AG09319 (cell line): ENCODE measurements around the gene MAD1L1.

Experiments
- DNase-seq: peaks from one replicate; pipeline ENCODE4 v3.0.0-alpha.2; 2010; ENCODE audit warnings: low read depth; ENCODE audit errors: extremely low read depth
- CTCF ChIP-seq: IDR thresholded peaks from 2 replicates; pipeline ENCODE4 v1.5.1; 2011; ENCODE audit warnings: low read depth, mild to moderate bottlenecking, inconsistent platforms, low read length, moderate library complexity

Gene MAD1L1

DNA sequence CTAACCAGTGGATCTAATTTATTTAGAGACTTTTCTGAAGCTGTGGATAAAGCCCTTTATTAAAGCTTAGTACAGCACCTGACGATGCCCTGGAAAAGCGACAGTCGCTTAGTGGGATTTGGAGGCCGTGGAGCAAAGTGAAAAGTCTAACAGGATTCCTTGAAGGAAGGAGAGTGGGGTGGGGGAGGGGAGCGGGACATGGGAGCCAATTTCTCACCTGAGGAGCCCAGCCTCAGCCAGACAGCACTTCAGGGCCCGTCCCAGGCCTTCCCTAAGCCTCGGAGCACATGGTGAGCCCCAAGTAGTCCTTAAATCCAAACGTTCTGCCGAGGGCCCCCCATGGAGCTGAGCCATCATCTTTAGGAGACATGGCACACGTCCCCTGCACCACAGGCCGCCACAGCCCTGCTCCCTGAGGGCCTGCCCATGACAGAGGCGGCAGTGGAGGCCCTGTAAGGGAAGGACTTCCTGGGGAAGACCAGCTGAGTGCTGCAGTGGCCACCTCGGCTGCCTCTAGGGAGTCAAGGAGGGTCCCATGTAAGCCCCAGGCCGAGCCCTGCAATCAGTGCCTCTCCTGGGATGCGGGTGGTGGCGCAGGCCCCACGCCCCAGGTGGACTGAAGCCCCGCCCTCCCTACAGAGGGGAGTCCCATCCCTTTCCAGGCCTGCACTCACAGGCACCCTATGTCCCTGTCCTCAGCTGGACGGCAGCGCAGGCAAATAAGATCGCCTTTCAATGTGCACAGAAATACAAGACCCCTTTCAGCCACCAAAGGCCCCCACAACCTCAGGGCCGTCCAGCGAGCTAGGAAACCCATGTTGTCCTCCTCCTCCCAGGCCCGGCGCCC is 187.0 kb downstream of the MAD1L1 start:
- no peak for TF ChIP-seq CTCF
- no peak for DNase-seq

DNA sequence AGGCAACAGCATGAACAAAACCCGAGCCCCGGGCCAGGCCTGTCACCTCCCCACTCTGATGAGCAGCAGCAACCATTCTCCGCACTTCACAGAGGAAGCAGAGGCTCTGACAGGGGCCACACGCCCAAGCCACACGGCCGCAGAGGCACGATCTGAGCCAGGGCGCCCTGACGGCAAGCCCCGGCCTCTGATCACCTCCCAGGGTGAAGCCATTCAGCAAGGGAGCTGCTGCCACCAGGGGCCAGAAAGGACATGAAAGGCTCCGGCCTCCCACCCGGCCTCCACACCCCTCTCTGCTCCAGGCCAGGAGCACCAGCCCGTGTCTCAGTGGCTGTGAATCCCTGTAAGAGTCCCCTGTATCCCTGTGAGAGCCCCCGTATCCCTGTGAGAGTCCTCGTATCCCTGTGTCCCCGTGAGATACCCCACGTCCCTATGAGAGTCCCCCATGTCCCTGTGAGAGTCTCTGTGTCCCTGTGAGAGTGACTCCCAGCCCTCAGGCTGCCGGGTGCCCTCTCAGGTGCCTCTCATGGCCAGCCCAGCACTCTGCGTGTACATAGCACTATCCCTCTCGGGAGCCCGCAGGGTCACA is 187.8 kb downstream of the MAD1L1 start:
- TF ChIP-seq CTCF, result no peak
- DNase-seq, result no peak

DNA sequence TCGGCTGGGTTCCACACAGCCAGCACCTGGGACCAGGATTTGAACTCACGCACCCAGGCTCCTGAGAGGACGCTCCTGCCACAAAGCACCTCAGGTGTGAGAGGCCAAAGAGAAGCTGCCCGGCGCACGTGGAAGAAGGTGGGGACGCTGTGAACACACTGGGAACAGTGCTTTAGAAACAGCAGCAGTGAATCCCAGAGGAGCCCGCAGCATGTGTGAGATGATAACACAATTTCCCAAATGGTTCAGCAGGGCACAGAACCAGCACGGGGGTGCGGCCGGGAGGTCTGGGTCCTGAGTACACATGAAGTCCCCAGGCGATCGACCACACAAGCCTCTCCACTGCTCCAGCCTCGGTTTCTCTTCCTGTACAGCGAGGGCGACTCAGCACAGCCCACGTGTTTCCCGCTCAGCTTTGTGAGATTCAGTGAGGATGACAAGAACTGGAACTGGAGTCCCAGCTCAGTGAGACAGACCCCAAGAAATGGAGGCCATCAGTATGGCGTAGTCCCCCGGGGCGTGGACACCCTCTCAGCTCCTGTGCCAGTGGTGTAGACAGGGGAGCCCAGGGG is 188.3 kb downstream of the MAD1L1 start:
- no peak for DNase-seq
- TF ChIP-seq CTCF, result no peak

DNA sequence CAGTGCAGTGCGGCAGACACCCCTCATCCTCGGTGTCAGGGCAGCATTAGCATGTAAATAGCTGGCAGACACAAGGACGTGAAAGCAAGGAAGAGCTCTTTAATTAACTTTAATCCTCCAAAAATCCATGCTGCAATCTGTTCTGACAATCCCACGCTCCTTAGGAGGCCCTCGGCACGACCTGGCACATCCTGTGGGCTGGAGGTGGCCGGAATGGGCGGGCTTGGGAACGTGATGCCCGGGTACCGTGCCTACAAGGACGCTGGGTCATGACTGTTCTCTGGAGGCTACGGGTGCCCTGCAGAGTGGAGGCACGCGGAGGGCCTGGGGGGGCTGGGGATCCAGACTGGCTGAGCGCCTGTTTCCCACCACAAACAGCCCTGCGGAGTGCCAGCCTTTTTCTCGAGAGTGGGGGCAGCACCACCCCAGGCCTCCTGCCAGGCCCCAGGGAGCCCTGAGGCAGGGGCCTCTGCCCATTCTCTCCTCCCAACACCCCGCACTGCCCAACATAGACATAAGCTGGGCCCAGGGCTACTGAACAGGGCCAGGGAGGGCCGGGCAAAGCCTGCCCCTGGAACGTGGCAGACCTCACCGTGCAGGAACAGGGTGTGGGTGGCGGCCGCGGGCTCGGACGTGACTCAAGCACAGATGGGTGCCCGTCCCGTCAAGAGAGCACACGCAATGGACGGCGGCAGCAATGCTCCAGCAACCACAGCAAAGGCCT is 189.3 kb downstream of the MAD1L1 start:
- no peak for DNase-seq
- no peak for TF ChIP-seq CTCF

DNA sequence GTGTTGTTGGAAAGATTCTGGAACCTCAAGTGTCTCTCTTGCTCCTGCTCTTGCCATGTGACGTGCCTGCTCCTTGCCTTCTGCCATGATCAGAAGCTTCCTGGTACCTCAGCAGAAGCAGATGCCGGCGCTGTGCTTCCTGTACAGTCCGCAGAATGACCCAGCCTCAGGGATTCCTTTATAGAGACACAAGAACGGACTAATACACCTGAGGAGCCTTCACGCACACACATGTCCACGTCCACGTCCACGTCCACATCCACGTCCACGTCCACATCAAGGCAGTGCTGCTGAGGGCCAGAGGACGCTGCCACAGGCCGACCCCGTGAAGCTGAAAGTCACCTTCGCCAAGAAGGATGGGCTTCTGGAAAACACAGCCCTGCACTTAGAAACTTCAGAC is 190.1 kb downstream of the MAD1L1 start:
- no peak for TF ChIP-seq CTCF
- no peak for DNase-seq

DNA sequence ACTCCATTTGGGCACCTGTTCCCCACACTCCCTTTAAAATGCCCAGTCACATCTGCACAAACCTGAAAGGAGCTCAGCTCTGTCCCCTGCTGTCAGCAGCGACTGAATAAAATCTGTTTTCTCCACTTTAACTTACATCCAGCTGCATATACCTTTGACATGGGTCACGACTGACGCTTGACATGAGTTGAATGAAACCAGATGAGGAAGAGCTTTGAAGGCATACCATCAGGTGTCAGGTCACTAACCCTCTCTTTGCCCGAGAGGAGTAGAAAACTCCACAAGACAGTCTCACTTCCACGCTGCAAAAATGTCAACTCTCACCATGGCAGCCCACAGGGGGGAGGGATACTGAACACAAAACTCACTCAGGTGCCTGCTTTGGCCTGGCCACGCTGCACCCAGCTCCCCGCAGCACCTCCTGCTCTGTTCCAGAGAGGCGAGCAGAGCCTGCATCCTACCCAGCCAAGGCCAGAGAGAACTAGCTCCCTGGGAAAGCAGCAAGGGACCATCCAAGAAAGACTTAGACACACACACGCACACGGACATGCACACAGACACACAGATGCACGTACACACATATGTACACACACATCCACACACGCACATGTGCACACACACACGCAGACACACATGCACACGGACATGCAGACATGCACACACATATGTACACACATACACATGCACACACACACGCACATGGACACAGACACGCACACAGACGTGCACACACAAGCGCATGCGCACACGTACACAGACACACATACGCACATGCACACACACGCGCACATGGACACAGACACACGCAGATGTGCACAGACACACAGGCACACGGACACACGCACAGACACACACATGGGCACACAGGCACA is 191.0 kb downstream of the MAD1L1 start:
- DNase-seq, result no peak
- no peak for TF ChIP-seq CTCF
